HL-60/S4 treated with retinoic acid at 250 ng/mL for 4 days and 3 days (cell line): ENCODE data around the gene TRIM69.
"Not testable (repeated sequence)": the region's sequence is repeated elsewhere in the genome, so short reads cannot be mapped to it uniquely, and the experiment has no call there.

ENCODE experiments used
- in situ Hi-C: fragments of 300-500 bp; cut with MboI; formaldehyde crosslinking; loops from 2 replicates; pipeline ENCODE4 v1.7.0; 2022; ENCODE audit warnings: low sequenced_read_pairs

The TRIM69 gene, protein sequence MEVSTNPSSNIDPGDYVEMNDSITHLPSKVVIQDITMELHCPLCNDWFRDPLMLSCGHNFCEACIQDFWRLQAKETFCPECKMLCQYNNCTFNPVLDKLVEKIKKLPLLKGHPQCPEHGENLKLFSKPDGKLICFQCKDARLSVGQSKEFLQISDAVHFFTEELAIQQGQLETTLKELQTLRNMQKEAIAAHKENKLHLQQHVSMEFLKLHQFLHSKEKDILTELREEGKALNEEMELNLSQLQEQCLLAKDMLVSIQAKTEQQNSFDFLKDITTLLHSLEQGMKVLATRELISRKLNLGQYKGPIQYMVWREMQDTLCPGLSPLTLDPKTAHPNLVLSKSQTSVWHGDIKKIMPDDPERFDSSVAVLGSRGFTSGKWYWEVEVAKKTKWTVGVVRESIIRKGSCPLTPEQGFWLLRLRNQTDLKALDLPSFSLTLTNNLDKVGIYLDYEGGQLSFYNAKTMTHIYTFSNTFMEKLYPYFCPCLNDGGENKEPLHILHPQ

DNA sequence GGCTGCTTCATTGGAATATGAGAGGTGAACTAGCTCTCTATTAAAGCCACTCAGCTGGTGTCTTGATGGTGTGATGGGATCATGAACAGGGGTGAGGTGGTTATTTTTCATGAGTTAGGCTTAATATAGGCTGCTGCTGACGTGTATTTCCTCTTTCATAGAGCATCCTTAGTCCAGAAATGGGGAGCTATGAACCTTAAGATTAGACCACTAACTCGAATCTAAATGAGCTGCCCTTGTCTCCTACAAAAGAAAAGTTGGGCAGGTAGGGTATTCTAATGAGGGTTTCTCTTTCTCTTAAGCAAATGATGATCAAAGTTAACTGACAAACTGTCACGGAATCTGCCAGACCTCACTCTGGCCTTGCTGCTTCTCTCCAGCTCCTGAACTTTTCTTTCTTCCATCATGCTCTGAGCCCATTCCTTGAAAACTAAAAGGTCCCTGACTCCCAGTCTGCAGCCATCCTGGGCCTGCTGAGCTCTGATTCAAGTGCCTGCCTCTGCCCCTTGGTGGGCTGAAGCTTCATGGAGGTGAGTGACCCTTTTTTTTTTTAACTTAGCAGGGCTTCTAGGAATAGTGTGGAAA lies at the start of gene TRIM69:
Gene TRIM69, plus strand, starts transcription at position 348 of the 585 bp plus-strand sequence. Its CDS starts 177 bp downstream, at position 525.
- in situ Hi-C loops: no loop called here

DNA sequence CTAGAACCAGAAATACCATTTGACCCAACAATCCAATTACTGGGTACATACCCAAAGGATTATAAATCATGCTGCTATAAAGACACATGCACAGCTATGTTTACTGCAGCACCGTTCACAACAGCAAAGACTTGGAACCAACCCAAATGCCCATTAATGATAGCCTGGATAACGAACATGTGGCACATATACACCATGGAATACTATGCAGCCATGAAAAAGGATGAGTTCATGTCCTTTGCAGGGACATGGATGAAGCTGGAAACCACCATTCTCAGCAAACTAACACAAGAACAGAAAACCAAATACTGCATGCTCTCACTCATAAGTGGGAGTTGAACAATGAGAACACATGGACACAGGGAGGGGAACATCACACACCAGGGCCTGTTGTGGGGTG lies 47.0 kb upstream of the TRIM69 start:
- in situ Hi-C loops: not testable (repeated sequence)

DNA sequence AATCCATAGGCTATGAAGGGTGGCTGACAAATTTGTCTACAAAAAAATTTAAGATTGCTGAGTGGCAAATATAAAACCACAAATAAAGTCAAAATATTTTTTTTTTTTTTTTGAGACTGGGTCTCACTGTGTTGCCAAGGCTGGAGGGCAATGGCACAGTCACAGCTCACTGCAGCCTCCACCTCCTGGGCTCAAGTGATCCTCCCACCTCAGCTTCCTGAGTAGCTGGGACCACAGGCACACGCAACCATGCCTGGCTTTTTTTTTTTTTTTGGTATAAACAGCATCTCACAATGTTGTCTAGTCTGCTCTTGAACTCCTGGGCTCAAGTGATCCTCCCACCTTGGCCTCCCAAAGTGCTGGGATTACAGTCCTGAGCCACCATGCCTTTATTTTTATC lies 46.1 kb upstream of the TRIM69 start:
- in situ Hi-C loops: not testable (repeated sequence)

DNA sequence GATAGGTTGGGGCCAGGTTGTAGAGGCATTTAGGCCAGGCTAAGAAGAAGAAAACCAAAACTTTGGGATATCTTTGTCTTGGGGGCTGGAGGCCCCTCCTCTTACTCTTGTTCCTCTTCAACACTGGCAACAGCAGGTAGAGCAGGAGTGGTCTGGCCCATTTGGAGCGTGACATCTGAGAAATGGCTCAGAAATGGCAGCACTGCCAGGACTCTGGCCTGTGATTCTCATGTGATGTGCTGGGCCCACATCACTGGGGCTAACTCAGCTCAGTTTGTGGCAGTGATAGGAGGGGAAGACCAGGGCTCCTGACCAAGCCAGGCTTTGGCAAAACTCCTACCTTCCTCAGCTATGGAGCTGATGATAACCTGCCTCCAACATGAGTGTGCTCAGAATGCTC lies 43.7 kb upstream of the TRIM69 start:
- in situ Hi-C loops: no loop called here

DNA sequence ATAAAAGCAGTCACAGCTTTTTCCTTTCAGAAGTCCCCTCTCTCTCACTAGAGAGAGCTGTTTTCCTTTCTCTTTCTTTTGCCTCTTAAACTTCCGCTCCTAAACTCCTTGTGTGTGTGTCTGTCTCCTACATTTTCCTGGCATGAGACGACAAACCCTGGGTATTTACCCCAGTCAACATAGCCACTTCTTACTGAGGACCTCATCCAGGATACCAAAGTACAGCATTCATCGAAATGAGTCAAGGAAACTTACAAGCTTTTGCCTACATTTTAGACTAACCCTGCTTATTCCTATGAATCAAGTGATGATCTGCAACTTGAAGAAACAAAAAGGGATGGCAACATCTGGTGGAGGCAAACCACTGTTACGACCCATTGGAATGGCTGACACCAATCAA lies 41.9 kb upstream of the TRIM69 start:
- in situ Hi-C loops: no loop called here

DNA sequence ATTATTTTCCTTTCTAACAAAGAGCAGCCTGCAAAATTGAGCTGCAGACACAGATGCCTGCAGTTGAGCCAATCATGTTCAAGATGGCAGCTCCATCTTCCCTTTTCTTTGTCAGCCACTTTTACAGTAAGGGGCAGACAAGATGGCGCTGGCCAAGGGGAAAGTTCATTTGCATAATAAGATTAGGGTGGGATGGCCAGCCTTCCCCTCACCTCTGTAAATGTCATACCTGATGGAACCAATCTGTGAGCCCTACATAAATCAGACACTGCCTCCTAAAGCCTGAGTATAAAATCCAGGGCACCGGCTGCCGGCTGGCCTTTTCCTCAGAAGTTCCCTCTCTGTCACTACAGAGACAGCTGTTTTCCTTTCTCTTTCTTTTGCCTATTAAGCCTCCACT lies 41.0 kb upstream of the TRIM69 start:
- in situ Hi-C loops: no loop called here

DNA sequence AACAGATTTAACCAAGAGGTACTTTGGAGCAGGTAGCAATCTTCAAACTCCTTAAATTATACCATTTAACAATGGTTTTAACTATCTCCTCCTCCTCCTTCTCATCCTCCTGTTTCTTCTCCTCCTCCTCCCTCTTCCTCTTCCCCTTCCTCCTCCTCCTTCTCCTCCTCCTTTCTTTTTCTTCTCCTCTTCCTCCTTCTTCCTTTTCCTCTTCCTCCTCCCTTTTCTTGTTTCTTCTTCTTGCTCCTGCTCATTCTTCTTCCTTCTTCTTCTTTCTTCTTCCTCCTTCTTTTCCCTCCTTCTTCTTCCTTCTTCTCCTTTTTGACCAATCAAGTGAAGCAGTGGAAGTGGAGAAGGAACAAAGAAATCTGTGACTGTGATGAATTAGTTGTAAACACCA lies 39.3 kb upstream of the TRIM69 start:
- in situ Hi-C loops: no loop called here

DNA sequence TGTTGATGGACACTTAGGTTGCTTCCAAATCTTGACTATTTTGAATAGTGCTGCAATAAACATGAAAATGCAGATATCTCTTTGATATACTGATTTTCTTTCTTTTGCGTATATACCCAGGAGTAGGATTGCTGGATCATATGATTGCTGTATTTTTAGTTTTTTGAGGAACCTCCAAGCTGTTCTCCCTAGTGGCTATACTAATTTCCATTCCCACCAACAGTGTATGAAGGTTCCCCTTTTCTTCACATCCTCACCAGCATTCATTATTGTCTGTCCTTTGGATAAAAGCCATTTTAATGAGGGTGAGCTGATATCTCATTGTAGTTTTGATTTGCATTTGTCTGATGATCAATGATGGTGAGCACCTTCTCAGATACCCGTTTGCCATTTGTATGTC lies 37.7 kb upstream of the TRIM69 start:
- in situ Hi-C loops: no loop called here

DNA sequence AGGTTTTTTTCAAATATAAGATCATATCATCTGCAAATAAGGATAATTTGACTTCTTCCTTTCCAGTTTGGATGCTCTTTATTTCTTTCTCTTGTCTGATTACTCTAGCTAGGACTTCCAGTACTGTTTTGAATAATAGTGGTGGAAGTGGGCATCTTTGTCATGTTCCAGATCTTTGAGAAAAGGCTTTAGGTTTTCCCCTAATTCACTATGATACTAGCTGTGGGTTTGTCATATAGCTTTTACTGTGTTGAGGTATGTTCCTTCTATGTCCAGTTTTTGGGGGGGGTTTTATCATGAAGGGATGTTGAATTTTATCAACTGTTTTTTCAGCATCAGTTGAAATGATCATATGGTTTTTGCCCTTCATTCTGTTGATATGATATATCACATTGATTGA lies 35.7 kb upstream of the TRIM69 start:
- in situ Hi-C loops: not testable (repeated sequence)

DNA sequence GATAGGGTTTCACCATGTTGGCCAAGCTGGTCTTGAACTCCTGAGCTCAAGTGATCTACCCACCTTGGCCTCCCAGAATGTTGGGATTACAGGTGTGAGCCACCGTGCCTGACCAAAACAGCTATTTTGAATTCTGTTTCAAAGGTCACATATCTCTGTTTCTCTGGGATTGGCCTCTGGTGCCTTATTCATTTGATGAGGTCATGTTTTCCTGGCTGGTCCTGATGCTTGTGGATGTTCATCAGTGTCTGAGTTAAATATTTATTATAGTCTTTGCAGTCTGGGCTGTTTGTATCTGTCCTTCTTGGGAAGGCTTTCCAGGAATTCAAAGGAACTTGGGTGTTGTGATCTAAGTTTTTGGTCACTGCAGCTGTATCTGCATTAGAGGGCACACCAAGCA lies 30.3 kb upstream of the TRIM69 start:
- in situ Hi-C loops: no loop called here

DNA sequence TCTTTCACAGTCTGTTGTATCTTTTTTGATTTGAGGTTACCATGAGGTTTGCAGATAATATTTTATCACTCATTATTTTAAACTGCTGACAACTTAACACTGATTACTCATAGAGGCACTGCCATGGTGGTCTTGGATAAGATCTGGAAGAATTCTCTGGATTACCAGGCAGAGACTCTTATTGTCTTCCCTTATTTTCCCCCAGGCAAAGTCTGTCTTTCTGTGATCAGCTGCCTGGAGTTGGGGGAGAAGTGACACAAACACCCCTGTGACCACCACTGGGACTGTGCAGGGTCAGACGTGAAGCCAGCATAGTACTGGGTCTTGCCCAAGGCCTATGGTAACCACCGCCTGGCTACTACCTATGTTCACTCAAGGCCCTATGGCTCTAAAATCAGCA lies 29.9 kb upstream of the TRIM69 start:
- in situ Hi-C loops: no loop called here

DNA sequence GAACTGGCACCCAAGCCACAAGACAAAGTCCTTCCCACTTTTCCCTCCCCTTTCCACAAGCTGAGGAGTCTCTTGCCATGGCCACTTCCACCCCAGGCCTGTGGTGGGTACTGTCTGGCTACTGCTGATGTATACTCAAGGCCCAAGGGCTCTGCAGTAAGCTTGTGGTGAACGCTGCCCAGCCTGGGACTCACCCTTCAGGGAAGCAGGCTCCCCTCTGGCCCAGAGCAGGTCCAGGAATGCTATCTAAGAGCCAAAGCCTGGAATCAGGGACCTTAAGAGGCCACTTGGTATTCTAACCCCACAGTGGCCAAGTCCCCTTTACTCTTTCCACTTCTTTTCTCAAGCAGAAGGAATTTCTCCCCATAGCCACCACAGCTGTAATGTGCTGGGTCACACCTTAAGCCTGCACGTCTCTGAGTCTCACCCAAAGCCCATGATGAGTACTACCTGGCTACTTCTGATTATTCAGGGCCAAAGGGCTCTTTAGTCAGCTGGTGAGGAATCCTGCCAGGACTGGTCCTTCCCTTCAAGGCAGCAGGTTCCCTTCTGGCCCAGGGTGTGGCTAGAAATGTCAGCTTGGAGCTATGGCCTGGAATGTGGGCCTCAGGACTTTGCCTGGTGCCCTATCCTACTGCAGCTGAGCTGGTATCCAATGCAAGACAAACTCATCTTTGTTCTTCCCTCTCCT lies 29.2 kb upstream of the TRIM69 start:
- in situ Hi-C loops: no loop called here

DNA sequence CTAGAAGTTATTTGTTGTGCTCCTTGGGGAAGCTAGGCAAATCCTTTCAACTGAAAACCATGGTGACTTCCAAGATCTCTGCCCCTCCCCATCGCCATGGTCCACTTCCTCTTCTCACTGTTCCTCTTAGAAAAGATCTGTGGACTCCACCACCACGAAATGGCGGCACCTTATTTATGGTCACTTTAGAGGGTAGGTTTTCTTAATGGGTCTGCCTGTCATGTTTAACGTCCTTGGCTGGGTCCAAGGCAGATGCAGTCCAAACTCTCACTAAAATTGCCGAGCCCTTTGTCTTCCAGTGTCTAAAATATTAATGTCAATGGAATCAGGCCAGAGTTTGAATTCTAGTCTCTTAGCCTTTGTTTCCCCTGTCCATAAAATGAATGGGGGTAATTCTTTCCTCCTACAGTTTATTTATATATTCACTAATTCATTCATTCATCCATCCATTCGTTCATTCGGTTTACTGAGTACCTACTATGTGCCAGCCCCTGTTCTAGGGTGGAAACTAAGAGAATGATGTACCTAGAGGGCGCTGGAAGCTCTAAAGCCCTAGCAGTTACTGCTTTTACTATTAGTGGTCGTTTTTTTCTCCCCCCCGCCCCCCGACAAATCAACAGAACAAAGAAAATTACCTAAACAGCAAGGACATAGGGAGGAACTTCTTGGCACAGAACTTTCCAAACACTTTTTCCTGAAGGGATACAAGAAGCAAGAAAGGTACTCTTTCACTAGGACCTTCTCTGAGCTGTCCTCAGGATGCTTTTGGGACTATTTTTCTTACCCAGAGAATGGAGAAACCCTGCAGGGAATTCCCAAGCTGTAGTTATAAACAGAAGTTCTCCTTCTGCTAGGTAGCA lies 25.9 kb upstream of the TRIM69 start:
- in situ Hi-C loops: no loop called here

DNA sequence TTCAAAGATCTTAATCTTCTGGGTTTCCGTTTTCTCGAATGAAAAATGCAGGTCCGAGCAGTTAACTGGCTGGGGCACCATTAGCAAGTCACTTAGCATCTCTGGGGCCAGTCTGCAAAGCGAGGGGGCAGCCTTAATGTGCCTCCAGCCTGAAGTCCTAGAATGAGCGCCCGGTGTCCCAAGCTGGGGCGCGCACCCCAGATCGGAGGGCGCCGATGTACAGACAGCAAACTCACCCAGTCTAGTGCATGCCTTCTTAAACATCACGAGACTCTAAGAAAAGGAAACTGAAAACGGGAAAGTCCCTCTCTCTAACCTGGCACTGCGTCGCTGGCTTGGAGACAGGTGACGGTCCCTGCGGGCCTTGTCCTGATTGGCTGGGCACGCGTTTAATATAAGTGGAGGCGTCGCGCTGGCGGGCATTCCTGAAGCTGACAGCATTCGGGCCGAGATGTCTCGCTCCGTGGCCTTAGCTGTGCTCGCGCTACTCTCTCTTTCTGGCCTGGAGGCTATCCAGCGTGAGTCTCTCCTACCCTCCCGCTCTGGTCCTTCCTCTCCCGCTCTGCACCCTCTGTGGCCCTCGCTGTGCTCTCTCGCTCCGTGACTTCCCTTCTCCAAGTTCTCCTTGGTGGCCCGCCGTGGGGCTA lies 25.1 kb upstream of the TRIM69 start, which contains the start of the genes B2M and PATL2:
Gene B2M, plus strand, starts transcription at position 422 of the 647 bp plus-strand sequence. Its CDS starts 30 bp downstream, at position 452.
Gene PATL2, minus strand, starts transcription at position 228 of the 647 bp plus-strand sequence. CDS start 34,833 bp downstream, outside the sequence.
- in situ Hi-C loops: no loop called here

DNA sequence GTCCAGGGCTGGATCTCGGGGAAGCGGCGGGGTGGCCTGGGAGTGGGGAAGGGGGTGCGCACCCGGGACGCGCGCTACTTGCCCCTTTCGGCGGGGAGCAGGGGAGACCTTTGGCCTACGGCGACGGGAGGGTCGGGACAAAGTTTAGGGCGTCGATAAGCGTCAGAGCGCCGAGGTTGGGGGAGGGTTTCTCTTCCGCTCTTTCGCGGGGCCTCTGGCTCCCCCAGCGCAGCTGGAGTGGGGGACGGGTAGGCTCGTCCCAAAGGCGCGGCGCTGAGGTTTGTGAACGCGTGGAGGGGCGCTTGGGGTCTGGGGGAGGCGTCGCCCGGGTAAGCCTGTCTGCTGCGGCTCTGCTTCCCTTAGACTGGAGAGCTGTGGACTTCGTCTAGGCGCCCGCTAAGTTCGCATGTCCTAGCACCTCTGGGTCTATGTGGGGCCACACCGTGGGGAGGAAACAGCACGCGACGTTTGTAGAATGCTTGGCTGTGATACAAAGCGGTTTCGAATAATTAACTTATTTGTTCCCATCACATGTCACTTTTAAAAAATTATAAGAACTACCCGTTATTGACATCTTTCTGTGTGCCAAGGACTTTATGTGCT lies 24.5 kb upstream of the TRIM69 start:
- in situ Hi-C loops: no loop called here

DNA sequence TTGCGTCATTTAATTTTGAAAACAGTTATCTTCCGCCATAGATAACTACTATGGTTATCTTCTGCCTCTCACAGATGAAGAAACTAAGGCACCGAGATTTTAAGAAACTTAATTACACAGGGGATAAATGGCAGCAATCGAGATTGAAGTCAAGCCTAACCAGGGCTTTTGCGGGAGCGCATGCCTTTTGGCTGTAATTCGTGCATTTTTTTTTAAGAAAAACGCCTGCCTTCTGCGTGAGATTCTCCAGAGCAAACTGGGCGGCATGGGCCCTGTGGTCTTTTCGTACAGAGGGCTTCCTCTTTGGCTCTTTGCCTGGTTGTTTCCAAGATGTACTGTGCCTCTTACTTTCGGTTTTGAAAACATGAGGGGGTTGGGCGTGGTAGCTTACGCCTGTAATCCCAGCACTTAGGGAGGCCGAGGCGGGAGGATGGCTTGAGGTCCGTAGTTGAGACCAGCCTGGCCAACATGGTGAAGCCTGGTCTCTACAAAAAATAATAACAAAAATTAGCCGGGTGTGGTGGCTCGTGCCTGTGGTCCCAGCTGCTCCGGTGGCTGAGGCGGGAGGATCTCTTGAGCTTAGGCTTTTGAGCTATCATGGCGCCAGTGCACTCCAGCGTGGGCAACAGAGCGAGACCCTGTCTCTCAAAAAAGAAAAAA lies 23.9 kb upstream of the TRIM69 start:
- in situ Hi-C loops: no loop called here

DNA sequence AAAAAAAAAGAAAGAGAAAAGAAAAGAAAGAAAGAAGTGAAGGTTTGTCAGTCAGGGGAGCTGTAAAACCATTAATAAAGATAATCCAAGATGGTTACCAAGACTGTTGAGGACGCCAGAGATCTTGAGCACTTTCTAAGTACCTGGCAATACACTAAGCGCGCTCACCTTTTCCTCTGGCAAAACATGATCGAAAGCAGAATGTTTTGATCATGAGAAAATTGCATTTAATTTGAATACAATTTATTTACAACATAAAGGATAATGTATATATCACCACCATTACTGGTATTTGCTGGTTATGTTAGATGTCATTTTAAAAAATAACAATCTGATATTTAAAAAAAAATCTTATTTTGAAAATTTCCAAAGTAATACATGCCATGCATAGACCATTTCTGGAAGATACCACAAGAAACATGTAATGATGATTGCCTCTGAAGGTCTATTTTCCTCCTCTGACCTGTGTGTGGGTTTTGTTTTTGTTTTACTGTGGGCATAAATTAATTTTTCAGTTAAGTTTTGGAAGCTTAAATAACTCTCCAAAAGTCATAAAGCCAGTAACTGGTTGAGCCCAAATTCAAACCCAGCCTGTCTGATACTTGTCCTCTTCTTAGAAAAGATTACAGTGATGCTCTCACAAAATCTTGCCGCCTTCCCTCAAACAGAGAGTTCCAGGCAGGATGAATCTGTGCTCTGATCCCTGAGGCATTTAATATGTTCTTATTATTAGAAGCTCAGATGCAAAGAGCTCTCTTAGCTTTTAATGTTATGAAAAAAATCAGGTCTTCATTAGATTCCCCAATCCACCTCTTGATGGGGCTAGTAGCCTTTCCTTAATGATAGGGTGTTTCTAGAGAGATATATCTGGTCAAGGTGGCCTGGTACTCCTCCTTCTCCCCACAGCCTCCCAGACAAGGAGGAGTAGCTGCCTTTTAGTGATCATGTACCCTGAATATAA lies 23.0 kb upstream of the TRIM69 start:
- in situ Hi-C loops: no loop called here

DNA sequence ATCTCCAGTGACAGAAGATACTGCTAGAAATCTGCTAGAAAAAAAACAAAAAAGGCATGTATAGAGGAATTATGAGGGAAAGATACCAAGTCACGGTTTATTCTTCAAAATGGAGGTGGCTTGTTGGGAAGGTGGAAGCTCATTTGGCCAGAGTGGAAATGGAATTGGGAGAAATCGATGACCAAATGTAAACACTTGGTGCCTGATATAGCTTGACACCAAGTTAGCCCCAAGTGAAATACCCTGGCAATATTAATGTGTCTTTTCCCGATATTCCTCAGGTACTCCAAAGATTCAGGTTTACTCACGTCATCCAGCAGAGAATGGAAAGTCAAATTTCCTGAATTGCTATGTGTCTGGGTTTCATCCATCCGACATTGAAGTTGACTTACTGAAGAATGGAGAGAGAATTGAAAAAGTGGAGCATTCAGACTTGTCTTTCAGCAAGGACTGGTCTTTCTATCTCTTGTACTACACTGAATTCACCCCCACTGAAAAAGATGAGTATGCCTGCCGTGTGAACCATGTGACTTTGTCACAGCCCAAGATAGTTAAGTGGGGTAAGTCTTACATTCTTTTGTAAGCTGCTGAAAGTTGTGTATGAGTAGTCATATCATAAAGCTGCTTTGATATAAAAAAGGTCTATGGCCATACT lies 21.1 kb upstream of the TRIM69 start:
- in situ Hi-C loops: no loop called here
